GM18520 (cell line): ENCODE measurements around the gene ALKBH5.
"Not testable (repeated sequence)": the region's sequence is repeated elsewhere in the genome, so short reads cannot be mapped to it uniquely, and the experiment has no call there.

Source experiments
- ATAC-seq: cut with Tn5 transposase; IDR thresholded peaks from one replicate; pipeline ENCODE4 v1.9.1; 2021; ENCODE audit not compliant: unreplicated experiment

ALKBH5 gene

GRCh38 chr17:18216906-18217305 is 33.3 kb downstream of the ALKBH5 start:
- not testable (repeated sequence) for ATAC-seq

GRCh38 chr17:18217412-18218015 is 33.9 kb downstream of the ALKBH5 start:
- ATAC-seq: no peak

- ATAC-seq: no peak
These were observed 35.3 kb downstream of the ALKBH5 start for GRCh38 chr17:18218756-18219415.

- no peak for ATAC-seq
These were observed 40.4 kb downstream of the ALKBH5 start for GRCh38 chr17:18224053-18224386.

- ATAC-seq: no peak
These were observed 40.9 kb downstream of the ALKBH5 start for GRCh38 chr17:18224387-18225120.

GRCh38 chr17:18225121-18225641 is 41.6 kb downstream of the ALKBH5 start, which contains the start of gene LLGL1:
LLGL1 (plus strand) TSS chr17:18225635; CDS start chr17:18225683, 48 bp downstream.
- peak; percentile 84 for ATAC-seq

GRCh38 chr17:18225642-18226283 is 42.1 kb downstream of the ALKBH5 start:
- ATAC-seq: no peak

GRCh38 chr17:18226284-18226945 is 42.8 kb downstream of the ALKBH5 start:
- ATAC-seq: no peak

GRCh38 chr17:18227635-18228034 is 44.0 kb downstream of the ALKBH5 start:
- ATAC-seq: no peak

GRCh38 chr17:18228176-18228682 is 44.6 kb downstream of the ALKBH5 start:
- ATAC-seq: no peak

- ATAC-seq: no peak
These were observed 45.6 kb downstream of the ALKBH5 start for GRCh38 chr17:18229254-18229653.

- no peak for ATAC-seq
These were observed 46.1 kb downstream of the ALKBH5 start for GRCh38 chr17:18229771-18230170.

- ATAC-seq: no peak
These were observed 46.9 kb downstream of the ALKBH5 start for GRCh38 chr17:18230288-18231141.

GRCh38 chr17:18231164-18231563 is 47.5 kb downstream of the ALKBH5 start:
- no peak for ATAC-seq

GRCh38 chr17:18233803-18234518 is 50.3 kb downstream of the ALKBH5 start:
- no peak for ATAC-seq

GRCh38 chr17:18234853-18235380 is 51.3 kb downstream of the ALKBH5 start:
- no peak for ATAC-seq

- ATAC-seq: no peak
These were observed 52.2 kb downstream of the ALKBH5 start for GRCh38 chr17:18235743-18236256.

GRCh38 chr17:18236494-18236893 is 52.9 kb downstream of the ALKBH5 start:
- ATAC-seq: no peak

- no peak for ATAC-seq
These were observed 53.8 kb downstream of the ALKBH5 start for GRCh38 chr17:18237461-18237860.
